NCI-H187 (cell line): ENCODE data around the gene KCNH5.

Experiments
- DNase-seq, 2 experiments: peaks; one replicate each; lab custom pipeline; 2025; lab: John Stamatoyannopoulos, UW

KCNH5 gene

DNA sequence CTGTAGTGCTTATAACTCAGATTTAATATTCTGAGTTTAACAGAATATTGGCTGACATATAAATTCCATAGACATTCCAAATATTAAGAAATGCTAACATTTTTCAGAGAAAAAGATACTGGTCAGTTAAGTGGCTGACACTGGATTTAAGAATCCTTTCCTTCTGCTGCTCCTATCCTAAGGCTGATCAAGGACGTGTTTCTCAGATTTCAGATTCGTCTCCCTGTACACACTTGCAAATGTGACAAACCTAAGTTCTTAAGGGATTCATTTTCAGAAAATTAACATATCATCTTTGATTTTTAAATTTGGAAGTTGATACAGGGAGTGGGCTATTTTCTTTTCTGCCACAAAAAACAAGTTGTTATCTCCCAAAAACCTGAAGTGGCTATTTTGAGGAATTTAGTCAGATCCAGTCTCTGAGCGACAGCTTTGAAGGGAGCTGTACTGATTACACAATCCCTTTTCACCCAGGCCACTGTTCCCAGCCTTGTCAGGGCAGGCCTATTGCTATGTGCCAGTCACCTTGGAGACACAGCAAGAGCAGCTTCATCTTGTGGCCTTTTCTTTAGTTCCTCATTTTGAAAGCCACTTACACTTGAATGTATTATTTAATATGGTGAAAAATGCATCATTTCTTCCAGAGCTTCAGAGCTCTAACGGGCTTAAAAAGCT, 370.6 kb downstream of the KCNH5 start:
- no peak for DNase-seq

GRCh38 chr14:62673014-62673755, 372.1 kb downstream of the KCNH5 start:
- DNase-seq, result no peak

- DNase-seq, result no peak
Observed at GRCh38 chr14:62670526-62670925, 374.7 kb downstream of the KCNH5 start.

DNA sequence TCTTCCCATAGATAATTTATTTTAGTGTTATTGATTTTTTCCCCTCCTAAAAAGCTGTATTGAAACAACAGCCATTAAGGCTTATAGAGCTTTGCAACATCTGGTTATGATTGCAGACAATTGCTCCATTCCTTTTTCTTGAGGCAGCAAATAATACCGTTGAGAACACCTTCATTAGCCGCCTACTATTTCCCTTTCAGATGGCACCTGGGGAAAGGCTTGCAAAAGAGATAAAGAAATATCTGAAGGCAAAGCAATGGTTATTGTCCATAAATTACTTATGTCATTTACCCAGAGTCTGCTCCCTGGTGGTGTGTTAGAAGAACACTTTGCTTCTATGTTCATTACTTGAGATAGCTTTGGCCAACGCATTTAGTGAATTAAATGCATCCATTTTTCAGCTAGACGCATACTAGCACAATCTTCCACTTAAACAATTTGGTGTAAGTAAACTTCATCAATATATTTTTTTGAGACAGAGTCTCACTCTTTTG, 377.8 kb downstream of the KCNH5 start:
- DNase-seq, result no peak

GRCh38 chr14:62665286-62665685, 380.0 kb downstream of the KCNH5 start:
- DNase-seq, result no peak

GRCh38 chr14:62663456-62663821, 381.8 kb downstream of the KCNH5 start:
- DNase-seq, result no peak

GRCh38 chr14:62662811-62663455, 382.3 kb downstream of the KCNH5 start:
- no peak for DNase-seq

DNA sequence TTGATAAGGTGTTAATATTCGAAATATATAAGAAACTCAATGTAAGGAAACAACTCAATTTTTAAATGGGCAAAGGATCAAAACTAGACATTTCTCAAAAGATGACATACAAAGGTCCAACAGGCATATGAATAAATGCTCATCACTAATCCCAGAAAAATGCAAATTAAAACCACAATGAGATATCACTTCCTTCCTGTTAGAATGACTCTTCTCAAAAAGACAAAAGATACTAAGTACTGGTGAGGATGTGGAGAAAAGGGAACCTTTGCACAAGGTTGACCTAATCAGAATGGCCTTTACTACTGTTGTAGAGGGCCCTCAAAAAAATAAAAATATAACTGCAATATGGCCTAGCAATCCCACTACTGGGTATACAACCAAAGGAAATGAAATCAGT, 383.4 kb downstream of the KCNH5 start:
- DNase-seq, result no peak

- DNase-seq, result no peak
Observed at GRCh38 chr14:62658631-62659030, 386.6 kb downstream of the KCNH5 start.

GRCh38 chr14:62657376-62657775, 387.9 kb downstream of the KCNH5 start:
- DNase-seq, result no peak

DNA sequence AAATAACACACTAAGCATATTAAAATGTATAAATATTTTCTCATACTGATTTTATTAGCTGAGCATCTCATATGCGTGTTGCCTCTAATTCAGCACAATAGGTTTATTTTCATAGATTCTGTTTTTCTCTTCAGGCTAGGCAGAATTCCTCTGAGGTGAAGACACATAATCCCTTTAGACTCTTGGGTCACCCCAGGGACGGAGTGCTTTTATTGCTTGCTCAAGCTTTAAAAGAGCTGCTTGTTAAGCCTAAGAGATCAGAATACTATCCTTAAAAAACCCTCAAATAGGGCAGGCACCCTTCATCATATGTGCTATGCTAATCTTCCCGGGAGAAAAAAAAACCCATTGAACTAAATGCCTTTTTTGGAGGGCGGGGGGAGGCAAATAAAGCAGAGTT, 390.1 kb downstream of the KCNH5 start:
- DNase-seq, result peak in 1 of 2 experiments; percentile 2

DNA sequence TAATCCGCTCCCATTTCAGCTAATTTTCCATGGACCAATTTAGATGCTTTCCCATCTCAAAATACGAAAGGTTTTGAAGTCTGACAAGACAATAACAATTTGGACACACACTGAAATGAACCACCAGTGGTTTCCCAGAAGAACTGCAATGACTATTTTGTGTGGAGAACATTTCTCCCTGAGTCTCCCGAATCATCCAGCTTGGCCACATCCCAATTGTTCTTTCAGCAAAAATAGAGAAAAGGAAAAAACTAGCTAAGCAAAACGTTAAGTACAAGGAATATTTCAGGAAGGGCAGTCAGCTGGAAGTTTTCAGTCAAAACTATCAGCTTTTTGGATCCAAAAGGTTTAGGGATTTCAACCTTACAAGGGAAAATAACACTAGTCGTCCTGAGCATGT, 390.6 kb downstream of the KCNH5 start:
- DNase-seq, result no peak
